ENCODE results near the gene PRM2.

The PRM2 gene

GRCh38 chr16:11248133-11248532 lies 28.1 kb downstream of the PRM2 start:
- DNase-seq (ENCODE audit: low read depth), result no peak

- no peak for DNase-seq (ENCODE audit: low read depth)
Observed at GRCh38 chr16:11245988-11246387, 30.3 kb downstream of the PRM2 start.

GRCh38 chr16:11245222-11245737 lies 31.0 kb downstream of the PRM2 start:
- no peak for DNase-seq (ENCODE audit: low read depth)

GRCh38 chr16:11242658-11243057 lies 33.6 kb downstream of the PRM2 start:
- no peak for DNase-seq (ENCODE audit: low read depth)

GRCh38 chr16:11241480-11242204 lies 34.6 kb downstream of the PRM2 start:
- DNase-seq (ENCODE audit: low read depth), result no peak

GRCh38 chr16:11240636-11241473 lies 35.4 kb downstream of the PRM2 start:
- no peak for DNase-seq (ENCODE audit: low read depth)

- no peak for DNase-seq (ENCODE audit: low read depth)
Observed at GRCh38 chr16:11239644-11240632, 36.3 kb downstream of the PRM2 start.

GRCh38 chr16:11238272-11239202 lies 37.7 kb downstream of the PRM2 start:
- no peak for DNase-seq (ENCODE audit: low read depth)

- no peak for DNase-seq (ENCODE audit: low read depth)
Observed at GRCh38 chr16:11236461-11237254, 39.6 kb downstream of the PRM2 start.

- no peak for DNase-seq (ENCODE audit: low read depth)
Observed at GRCh38 chr16:11235703-11235991, 40.6 kb downstream of the PRM2 start.

- DNase-seq (ENCODE audit: low read depth), result no peak
Observed at GRCh38 chr16:11234884-11235702, 41.2 kb downstream of the PRM2 start.

GRCh38 chr16:11233727-11234376 lies 42.4 kb downstream of the PRM2 start:
- DNase-seq (ENCODE audit: low read depth), result no peak

- DNase-seq (ENCODE audit: low read depth), result peak; percentile 61
Observed at GRCh38 chr16:11232852-11233726, 43.2 kb downstream of the PRM2 start.

GRCh38 chr16:11232302-11232851 lies 43.9 kb downstream of the PRM2 start:
- no peak for DNase-seq (ENCODE audit: low read depth)

GRCh38 chr16:11231367-11231970 lies 44.8 kb downstream of the PRM2 start:
- no peak for DNase-seq (ENCODE audit: low read depth)

GRCh38 chr16:11229906-11230305 lies 46.4 kb downstream of the PRM2 start:
- DNase-seq (ENCODE audit: low read depth), result no peak

- no peak for DNase-seq (ENCODE audit: low read depth)
Observed at GRCh38 chr16:11229432-11229831, 46.8 kb downstream of the PRM2 start.
